ENCODE data around the gene DENND4C. TPM values are rescaled to one million over a fixed set of nuclear protein-coding genes. Genes with fewer than 3 reads are reported as not detected.
A peak's percentile ranks its signal among the peaks of the same experiment; 100 is the strongest.

DENND4C gene
- total and polyA plus RNA-seq, 2 donors (not counting 1 experiment from before 2014, with no cell fraction given): 27.4 to 87.0 TPM

- no peaks in the 10 kb centered on the region for H3K36me3 ChIP-seq (ENCODE audit: control insufficient read depth, insufficient read depth, low read length)
- no peak for DNase-seq (ENCODE audit: low read depth in 2 of 2)
- no peaks in the 10 kb centered on the region for H3K4me1 ChIP-seq (ENCODE audit: control insufficient read depth, extremely low read depth, insufficient read depth, low read length)
- H4K20me1 ChIP-seq (ENCODE audit: control insufficient read depth, extremely low read depth, insufficient read depth, low read length): no peaks in the 10 kb centered on the region
- no peaks in the 10 kb centered on the region for H3K9me3 ChIP-seq (ENCODE audit: control insufficient read depth, insufficient read depth, low read depth, low read length)
- H2AFZ ChIP-seq (ENCODE audit: low read length): no peak overlapping the region
- H3K27ac ChIP-seq (ENCODE audit: insufficient read depth, low read length): no peak overlapping the region
- H3K27me3 ChIP-seq (ENCODE audit: control insufficient read depth, insufficient read depth, low read length): no peaks in the 10 kb centered on the region
- no peaks in the 10 kb centered on the region for H3K79me2 ChIP-seq (ENCODE audit: control insufficient read depth, insufficient read depth, low read length)
- no peak overlapping the region for H3K9ac ChIP-seq (ENCODE audit: insufficient read depth, low read length)
- H3K4me3 ChIP-seq (replicated peaks in 1 of 4; ENCODE audit: control extremely low read depth in 1 of 4, insufficient read depth in 1 of 4, low read depth in 3 of 4, low read length in 4 of 4): no peak overlapping the region
- TF ChIP-seq EZH2 (IDR thresholded peaks at IDR 0.05; ENCODE audit: low read length, missing control alignments) (no peak), CTCF (conservative IDR thresholded peaks at IDR 0.05 in 1 of 2, IDR thresholded peaks at IDR 0.05 in 1 of 2; ENCODE audit: low read depth in 1 of 2, low read length in 2 of 2) (no peak)
- H3K4me2 ChIP-seq (ENCODE audit: extremely low read depth, insufficient read depth, low read length): no peak overlapping the region
These were observed 112.5 kb downstream of the DENND4C start for GRCh38 chr9:19342947-19343346.

GRCh38 chr9:19358701-19359100 is 128.2 kb downstream of the DENND4C start:
- no peak overlapping the region for H3K4me2 ChIP-seq (ENCODE audit: extremely low read depth, insufficient read depth, low read length)
- H4K20me1 ChIP-seq (ENCODE audit: control insufficient read depth, extremely low read depth, insufficient read depth, low read length): no peaks in the 10 kb centered on the region
- H3K79me2 ChIP-seq (ENCODE audit: control insufficient read depth, insufficient read depth, low read length): no peaks in the 10 kb centered on the region
- H3K4me1 ChIP-seq (ENCODE audit: control insufficient read depth, extremely low read depth, insufficient read depth, low read length): no peaks in the 10 kb centered on the region
- H3K27ac ChIP-seq (ENCODE audit: insufficient read depth, low read length): no peak overlapping the region
- no peak overlapping the region for H3K9ac ChIP-seq (ENCODE audit: insufficient read depth, low read length)
- H3K27me3 ChIP-seq (ENCODE audit: control insufficient read depth, insufficient read depth, low read length): no peaks in the 10 kb centered on the region
- no peak overlapping the region for H2AFZ ChIP-seq (ENCODE audit: low read length)
- H3K4me3 ChIP-seq (replicated peaks in 1 of 4; ENCODE audit: control extremely low read depth in 1 of 4, insufficient read depth in 1 of 4, low read depth in 3 of 4, low read length in 4 of 4): no peak overlapping the region
- TF ChIP-seq CTCF (conservative IDR thresholded peaks at IDR 0.05 in 1 of 2, IDR thresholded peaks at IDR 0.05 in 1 of 2; ENCODE audit: low read depth in 1 of 2, low read length in 2 of 2): no peak
- TF ChIP-seq EZH2 (IDR thresholded peaks at IDR 0.05; ENCODE audit: low read length, missing control alignments): no peak
- no peaks in the 10 kb centered on the region for H3K36me3 ChIP-seq (ENCODE audit: control insufficient read depth, insufficient read depth, low read length)
- DNase-seq (ENCODE audit: low read depth in 2 of 2): peak in 1 of 2 donors; percentile 70
- H3K9me3 ChIP-seq (ENCODE audit: control insufficient read depth, insufficient read depth, low read depth, low read length): no peaks in the 10 kb centered on the region

GRCh38 chr9:19369107-19369506 is 138.6 kb downstream of the DENND4C start:
- TF ChIP-seq EZH2 (IDR thresholded peaks at IDR 0.05; ENCODE audit: low read length, missing control alignments) (no peak), CTCF (conservative IDR thresholded peaks at IDR 0.05 in 1 of 2, IDR thresholded peaks at IDR 0.05 in 1 of 2; ENCODE audit: low read depth in 1 of 2, low read length in 2 of 2) (no peak)
- Histone ChIP-seq H3K79me2 (ENCODE audit: control insufficient read depth, insufficient read depth, low read length) (no peaks in the 10 kb centered on the region), H3K9me3 (ENCODE audit: control insufficient read depth, insufficient read depth, low read depth, low read length) (no peaks in the 10 kb centered on the region), H3K4me1 (ENCODE audit: control insufficient read depth, extremely low read depth, insufficient read depth, low read length) (no peaks in the 10 kb centered on the region), H4K20me1 (ENCODE audit: control insufficient read depth, extremely low read depth, insufficient read depth, low read length) (no peaks in the 10 kb centered on the region), H3K4me2 (ENCODE audit: extremely low read depth, insufficient read depth, low read length) (no peak overlapping the region), H3K27ac (ENCODE audit: insufficient read depth, low read length) (no peak overlapping the region), H2AFZ (ENCODE audit: low read length) (no peak overlapping the region), H3K27me3 (ENCODE audit: control insufficient read depth, insufficient read depth, low read length) (no peaks in the 10 kb centered on the region), H3K9ac (ENCODE audit: insufficient read depth, low read length) (no peak overlapping the region), H3K36me3 (ENCODE audit: control insufficient read depth, insufficient read depth, low read length) (no peaks in the 10 kb centered on the region), H3K4me3 (replicated peaks in 1 of 4; ENCODE audit: control extremely low read depth in 1 of 4, insufficient read depth in 1 of 4, low read depth in 3 of 4, low read length in 4 of 4) (no peak overlapping the region)
- DNase-seq (ENCODE audit: low read depth in 2 of 2): no peak

Measured in fibroblast of lung (primary cell).